Hematopoietic multipotent progenitor cell treated with erythropoietin and hydrocortisone succinate and interleukin-3 and kit ligand, for 15 days (in vitro differentiated cells): ENCODE results near the gene CCDC6.
A peak's percentile ranks its signal among the peaks of the same experiment; 100 is the strongest.
"Not testable (repeated sequence)": the region's sequence is repeated elsewhere in the genome, so short reads cannot be mapped to it uniquely, and the experiment has no call there.

Experiments used
- DNase-seq: peaks from one replicate; pipeline ENCODE4 v3.0.0-alpha.2; 2015; ENCODE audit warnings: low spot score

CCDC6 gene

GRCh38 chr10:59906417-59907202 lies at the start of gene CCDC6:
Gene CCDC6, minus strand, starts transcription at chr10:59906556. Its CDS starts 132 bp downstream, at chr10:59906424.
- peak; percentile 89 for DNase-seq

GRCh38 chr10:59954296-59954695 lies 47.9 kb upstream of the CCDC6 start:
- DNase-seq = no peak

DNA sequence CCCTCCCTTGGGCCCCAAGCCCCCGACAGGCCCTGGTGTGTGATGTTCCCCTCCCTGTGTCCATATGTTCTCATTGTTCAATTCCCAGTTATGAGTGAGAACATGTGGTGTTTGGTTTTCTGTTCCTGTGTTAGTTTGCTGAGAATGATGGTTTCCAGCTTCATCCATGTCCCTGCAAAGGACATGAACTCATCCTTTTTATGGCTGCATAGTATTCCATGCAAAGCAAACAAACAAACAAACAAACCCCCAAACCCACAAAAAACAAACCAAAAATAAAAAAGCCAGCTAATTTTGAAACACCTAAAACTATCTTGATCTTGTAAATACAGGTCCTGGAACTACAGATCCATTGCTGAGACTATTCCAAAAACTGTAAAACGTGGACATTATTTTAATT lies 47.4 kb upstream of the CCDC6 start:
- not testable (repeated sequence) for DNase-seq

GRCh38 chr10:59950105-59950504 lies 43.7 kb upstream of the CCDC6 start:
- no peak for DNase-seq

GRCh38 chr10:59949608-59950007 lies 43.3 kb upstream of the CCDC6 start:
- no peak for DNase-seq

- no peak for DNase-seq
Observed at GRCh38 chr10:59945991-59946390, 39.6 kb upstream of the CCDC6 start.

GRCh38 chr10:59945590-59945989 lies 39.2 kb upstream of the CCDC6 start:
- no peak for DNase-seq

GRCh38 chr10:59944339-59944935 lies 38.1 kb upstream of the CCDC6 start:
- DNase-seq = no peak

- DNase-seq = no peak
Observed at GRCh38 chr10:59942556-59942955, 36.2 kb upstream of the CCDC6 start.

- DNase-seq = no peak
Observed at GRCh38 chr10:59937720-59938119, 31.4 kb upstream of the CCDC6 start.

- DNase-seq = no peak
Observed at GRCh38 chr10:59934701-59935100, 28.3 kb upstream of the CCDC6 start.

GRCh38 chr10:59930788-59931521 lies 24.6 kb upstream of the CCDC6 start:
- not testable (repeated sequence) for DNase-seq

GRCh38 chr10:59926086-59926485 lies 19.7 kb upstream of the CCDC6 start:
- DNase-seq = no peak

DNA sequence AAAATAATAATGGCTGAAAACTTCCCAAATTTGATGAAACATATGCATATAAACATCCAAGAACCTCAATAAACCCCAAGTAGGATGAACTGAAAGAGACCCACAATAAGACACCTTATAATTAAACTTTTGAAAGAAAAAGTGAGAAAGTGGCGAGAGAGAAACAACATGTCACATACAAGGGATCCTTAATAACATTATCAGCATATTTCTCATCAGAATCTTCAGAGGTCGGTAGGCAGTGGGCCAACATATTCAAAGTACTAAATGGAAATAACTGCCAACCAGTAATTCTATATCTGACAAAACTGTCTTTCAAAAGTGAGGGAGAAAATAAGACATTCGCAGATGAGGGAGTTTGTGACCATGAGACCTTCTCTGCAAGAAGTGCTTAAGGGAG lies 16.6 kb upstream of the CCDC6 start:
- DNase-seq = no peak

GRCh38 chr10:59917922-59918321 lies 11.6 kb upstream of the CCDC6 start:
- no peak for DNase-seq

GRCh38 chr10:59913547-59914237 lies 7.3 kb upstream of the CCDC6 start:
- no peak for DNase-seq

DNA sequence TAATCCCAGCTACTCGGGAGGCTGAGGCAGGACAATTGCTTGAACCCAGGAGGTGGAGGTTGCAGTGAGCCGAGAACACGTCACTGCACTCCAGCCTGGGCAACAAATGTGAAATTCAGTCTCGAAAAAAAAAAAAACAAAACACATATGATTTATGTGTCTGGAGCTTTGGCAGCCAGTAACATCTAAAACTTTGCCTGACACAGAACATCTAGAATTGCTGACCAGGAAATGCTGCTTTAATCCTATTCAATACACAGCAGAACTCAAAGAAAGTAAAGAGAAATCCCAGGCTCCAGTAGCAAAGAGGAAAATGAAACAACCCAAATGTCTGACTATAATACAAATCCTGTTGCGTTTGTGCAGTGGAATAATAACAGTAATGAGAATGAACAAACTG lies 4.5 kb upstream of the CCDC6 start:
- no peak for DNase-seq

DNA sequence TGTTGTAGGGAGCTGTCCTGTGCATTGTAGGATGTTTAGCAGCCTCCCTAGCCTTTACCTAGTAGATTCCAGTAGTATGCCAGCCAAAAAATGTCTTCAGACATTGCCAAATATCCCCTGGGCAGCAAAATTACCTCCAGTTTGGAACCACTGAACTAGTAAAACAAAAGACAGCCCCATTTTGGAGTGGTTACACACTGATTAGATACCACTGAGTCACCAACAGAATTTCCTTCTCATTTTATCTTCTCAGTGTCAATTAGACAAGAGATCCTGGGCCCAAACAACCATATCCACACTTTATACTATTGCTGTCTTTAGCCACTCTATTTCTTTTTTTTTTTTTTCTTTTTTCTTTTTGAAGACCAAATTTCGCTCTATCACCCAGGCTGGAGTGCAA lies 3.5 kb upstream of the CCDC6 start:
- no peak for DNase-seq

GRCh38 chr10:59908808-59909143 lies 2.4 kb upstream of the CCDC6 start:
- DNase-seq = no peak

- peak; percentile 71 for DNase-seq
Observed at GRCh38 chr10:59907918-59908807, 1.8 kb upstream of the CCDC6 start.

DNA sequence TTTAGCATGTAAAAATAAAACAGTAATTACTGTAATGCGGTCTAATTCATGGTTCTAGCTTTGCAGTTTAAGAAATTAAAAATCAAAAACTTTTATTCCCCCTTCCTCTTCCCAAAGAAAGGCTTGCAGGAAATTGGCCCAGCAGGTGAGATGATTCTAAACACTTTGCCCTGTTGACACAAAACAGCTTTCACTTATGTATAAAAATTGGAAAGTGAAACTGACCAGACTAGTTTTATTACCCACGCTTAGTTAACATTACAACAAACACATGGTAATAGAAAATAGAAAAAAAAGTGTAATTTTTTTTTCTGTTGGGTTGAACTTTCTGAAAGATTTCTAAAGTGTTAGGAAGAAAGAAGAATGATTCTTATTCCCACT lies 1.2 kb upstream of the CCDC6 start:
- no peak for DNase-seq
